Measurements from ENCODE around the gene TMEM250. TPM values are rescaled to one million over a fixed set of nuclear protein-coding genes. Genes with fewer than 3 reads are reported as not detected.
A peak's percentile ranks its signal among the peaks of the same experiment; 100 is the strongest.

The TMEM250 gene
- polyA plus RNA-seq, 1 of the 3 experiments (the other 2 are of a cell fraction): 25.9 TPM

DNA sequence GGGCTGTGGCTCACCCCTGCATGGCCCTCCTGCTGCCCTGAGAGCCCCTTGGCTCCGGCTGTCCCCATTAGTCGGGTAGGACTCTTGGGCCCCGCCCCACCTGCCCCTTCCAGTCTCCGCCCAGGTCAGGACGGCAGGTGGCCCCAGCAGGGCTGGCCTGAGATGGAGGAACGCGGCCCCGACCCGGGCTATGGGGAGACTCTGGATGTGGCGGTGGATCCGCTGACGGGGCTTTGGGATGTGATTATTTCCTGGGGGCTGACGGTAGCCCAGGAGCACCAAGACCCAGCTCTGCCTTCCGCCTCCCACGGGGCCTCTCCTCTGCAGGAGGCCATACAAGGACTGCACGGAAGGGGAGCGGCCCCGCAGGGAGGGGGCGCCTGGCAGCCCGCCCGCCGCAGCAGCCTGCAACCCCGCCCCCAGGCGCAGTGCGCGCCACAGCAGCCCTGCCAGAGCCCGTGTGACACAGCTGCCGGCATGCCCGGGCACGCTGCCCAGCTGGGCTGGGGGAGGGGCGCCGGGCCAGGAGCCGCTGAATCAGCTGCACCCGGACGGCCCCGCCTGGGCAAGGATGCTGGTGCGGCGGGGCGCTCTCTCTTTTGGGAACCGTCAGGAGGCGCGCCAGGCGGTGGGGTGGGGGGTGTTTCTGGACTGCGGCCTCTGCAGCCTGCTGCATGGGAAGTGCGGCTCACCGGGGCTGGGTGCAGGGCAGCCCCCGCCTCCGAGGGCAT is 9.2 kb downstream of the TMEM250 start (continued):
- TF ChIP-seq, protein P1, sequence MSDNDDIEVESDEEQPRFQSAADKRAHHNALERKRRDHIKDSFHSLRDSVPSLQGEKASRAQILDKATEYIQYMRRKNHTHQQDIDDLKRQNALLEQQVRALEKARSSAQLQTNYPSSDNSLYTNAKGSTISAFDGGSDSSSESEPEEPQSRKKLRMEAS (IDR thresholded peaks at IDR 0.05; ENCODE audit: low read depth): peak; percentile 84
- TF ChIP-seq CHD2 (IDR thresholded peaks at IDR 0.05; ENCODE audit: low read length, partially characterized antibody): peak; percentile 95
- TF ChIP-seq, protein P2, sequence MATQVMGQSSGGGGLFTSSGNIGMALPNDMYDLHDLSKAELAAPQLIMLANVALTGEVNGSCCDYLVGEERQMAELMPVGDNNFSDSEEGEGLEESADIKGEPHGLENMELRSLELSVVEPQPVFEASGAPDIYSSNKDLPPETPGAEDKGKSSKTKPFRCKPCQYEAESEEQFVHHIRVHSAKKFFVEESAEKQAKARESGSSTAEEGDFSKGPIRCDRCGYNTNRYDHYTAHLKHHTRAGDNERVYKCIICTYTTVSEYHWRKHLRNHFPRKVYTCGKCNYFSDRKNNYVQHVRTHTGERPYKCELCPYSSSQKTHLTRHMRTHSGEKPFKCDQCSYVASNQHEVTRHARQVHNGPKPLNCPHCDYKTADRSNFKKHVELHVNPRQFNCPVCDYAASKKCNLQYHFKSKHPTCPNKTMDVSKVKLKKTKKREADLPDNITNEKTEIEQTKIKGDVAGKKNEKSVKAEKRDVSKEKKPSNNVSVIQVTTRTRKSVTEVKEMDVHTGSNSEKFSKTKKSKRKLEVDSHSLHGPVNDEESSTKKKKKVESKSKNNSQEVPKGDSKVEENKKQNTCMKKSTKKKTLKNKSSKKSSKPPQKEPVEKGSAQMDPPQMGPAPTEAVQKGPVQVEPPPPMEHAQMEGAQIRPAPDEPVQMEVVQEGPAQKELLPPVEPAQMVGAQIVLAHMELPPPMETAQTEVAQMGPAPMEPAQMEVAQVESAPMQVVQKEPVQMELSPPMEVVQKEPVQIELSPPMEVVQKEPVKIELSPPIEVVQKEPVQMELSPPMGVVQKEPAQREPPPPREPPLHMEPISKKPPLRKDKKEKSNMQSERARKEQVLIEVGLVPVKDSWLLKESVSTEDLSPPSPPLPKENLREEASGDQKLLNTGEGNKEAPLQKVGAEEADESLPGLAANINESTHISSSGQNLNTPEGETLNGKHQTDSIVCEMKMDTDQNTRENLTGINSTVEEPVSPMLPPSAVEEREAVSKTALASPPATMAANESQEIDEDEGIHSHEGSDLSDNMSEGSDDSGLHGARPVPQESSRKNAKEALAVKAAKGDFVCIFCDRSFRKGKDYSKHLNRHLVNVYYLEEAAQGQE (IDR thresholded peaks at IDR 0.05; ENCODE audit: low read depth, low read length): peak; percentile 71
- no peak; the same call in 1 of the 2 replicates for TF ChIP-seq JUND (IDR thresholded peaks at IDR 0.05)
- TF ChIP-seq, protein P3, sequence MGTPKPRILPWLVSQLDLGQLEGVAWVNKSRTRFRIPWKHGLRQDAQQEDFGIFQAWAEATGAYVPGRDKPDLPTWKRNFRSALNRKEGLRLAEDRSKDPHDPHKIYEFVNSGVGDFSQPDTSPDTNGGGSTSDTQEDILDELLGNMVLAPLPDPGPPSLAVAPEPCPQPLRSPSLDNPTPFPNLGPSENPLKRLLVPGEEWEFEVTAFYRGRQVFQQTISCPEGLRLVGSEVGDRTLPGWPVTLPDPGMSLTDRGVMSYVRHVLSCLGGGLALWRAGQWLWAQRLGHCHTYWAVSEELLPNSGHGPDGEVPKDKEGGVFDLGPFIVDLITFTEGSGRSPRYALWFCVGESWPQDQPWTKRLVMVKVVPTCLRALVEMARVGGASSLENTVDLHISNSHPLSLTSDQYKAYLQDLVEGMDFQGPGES (IDR thresholded peaks at IDR 0.05; ENCODE audit: low read depth, low read length): no peak
- TF ChIP-seq MEF2A (IDR thresholded peaks at IDR 0.05; ENCODE audit: borderline replicate concordance, low read depth): no peak

DNA sequence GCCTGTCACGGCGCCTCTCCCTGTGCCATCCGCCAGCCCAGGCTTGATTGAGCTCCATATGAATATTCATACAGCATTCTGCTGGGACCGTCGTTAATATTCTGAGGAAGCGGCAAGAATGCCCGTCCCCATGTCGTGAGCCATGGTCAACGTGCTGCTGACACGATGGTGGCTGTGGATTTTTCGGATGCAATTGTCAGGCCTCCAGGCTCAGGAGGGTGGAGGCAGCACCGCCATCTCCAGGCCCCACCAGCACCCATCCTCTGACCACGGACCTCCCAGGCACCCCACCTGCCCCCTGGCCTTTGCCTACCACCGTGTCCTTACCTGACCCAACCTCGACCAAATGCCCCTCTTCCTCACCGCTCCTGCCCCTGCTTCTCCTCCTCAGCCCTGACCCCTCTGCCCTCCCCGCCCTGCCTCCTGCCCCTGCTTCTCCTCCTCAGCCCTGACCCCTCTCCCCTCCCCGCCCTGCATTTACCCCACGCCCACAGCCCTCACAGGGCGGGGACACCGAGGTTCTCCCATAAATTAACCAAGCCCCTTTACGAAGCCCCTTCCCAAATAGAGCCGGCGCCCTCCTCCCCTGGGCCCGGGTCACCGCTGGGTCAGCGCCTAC is 9.9 kb downstream of the TMEM250 start:
- peak overlapping the region; percentile 76 for H3K4me2 ChIP-seq
- CTCF ChIA-PET: interaction anchor here (1.2 to 1.5 kb wide), 3 partner anchors 13 to 19 kb away, joined by 4 to 5 read pairs (median 4); no protein-coding TSS in a partner anchor
- H3K27ac ChIP-seq (ENCODE audit: low read depth in 2 of 2, low read length in 1 of 2): peak overlapping the region; percentile 36 to 79; a peak in 3 of 4 replicates

More for the DNA sequence above, 9.9 kb downstream of the TMEM250 start:
- WGBS (ENCODE audit: low lambda C conversion rate): 93% methylated on average over 25 of the region's 27 CpGs
- TF ChIP-seq RXRA (IDR thresholded peaks at IDR 0.05; ENCODE audit: borderline replicate concordance, low read depth): no peak
- no peak for TF ChIP-seq EZH2phosphoT487 (IDR thresholded peaks at IDR 0.05; ENCODE audit: borderline replicate concordance, low read depth)
- no peak for TF ChIP-seq FOXM1 (IDR thresholded peaks at IDR 0.05; ENCODE audit: low read depth)
- TF ChIP-seq RCOR1 (IDR thresholded peaks at IDR 0.05; ENCODE audit: low read length): no peak
- TF ChIP-seq, protein P4, sequence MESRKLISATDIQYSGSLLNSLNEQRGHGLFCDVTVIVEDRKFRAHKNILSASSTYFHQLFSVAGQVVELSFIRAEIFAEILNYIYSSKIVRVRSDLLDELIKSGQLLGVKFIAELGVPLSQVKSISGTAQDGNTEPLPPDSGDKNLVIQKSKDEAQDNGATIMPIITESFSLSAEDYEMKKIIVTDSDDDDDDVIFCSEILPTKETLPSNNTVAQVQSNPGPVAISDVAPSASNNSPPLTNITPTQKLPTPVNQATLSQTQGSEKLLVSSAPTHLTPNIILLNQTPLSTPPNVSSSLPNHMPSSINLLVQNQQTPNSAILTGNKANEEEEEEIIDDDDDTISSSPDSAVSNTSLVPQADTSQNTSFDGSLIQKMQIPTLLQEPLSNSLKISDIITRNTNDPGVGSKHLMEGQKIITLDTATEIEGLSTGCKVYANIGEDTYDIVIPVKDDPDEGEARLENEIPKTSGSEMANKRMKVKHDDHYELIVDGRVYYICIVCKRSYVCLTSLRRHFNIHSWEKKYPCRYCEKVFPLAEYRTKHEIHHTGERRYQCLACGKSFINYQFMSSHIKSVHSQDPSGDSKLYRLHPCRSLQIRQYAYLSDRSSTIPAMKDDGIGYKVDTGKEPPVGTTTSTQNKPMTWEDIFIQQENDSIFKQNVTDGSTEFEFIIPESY (IDR thresholded peaks at IDR 0.05; ENCODE audit: borderline replicate concordance, low read depth): no peak
- TF ChIP-seq POLR2AphosphoS5 (IDR thresholded peaks at IDR 0.05; ENCODE audit: low read depth, low read length): no peak
- no peak for TF ChIP-seq TCF12 (IDR thresholded peaks at IDR 0.05)
- TF ChIP-seq RFX5 (IDR thresholded peaks at IDR 0.05; ENCODE audit: low read length): no peak
- TF ChIP-seq, protein P5, sequence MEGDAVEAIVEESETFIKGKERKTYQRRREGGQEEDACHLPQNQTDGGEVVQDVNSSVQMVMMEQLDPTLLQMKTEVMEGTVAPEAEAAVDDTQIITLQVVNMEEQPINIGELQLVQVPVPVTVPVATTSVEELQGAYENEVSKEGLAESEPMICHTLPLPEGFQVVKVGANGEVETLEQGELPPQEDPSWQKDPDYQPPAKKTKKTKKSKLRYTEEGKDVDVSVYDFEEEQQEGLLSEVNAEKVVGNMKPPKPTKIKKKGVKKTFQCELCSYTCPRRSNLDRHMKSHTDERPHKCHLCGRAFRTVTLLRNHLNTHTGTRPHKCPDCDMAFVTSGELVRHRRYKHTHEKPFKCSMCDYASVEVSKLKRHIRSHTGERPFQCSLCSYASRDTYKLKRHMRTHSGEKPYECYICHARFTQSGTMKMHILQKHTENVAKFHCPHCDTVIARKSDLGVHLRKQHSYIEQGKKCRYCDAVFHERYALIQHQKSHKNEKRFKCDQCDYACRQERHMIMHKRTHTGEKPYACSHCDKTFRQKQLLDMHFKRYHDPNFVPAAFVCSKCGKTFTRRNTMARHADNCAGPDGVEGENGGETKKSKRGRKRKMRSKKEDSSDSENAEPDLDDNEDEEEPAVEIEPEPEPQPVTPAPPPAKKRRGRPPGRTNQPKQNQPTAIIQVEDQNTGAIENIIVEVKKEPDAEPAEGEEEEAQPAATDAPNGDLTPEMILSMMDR (IDR thresholded peaks at IDR 0.05): no peak
- H4K20me1 ChIP-seq (ENCODE audit: insufficient read depth): no peaks in the 10 kb centered on the region
- H3K9me2 ChIP-seq: no peaks in the 10 kb centered on the region
- no peak for DNase-seq
- H3K9me3 ChIP-seq: no peaks in the 10 kb centered on the region
- H3K4me3 ChIP-seq (ENCODE audit: low read depth in 2 of 2, low read length in 1 of 2): no peak overlapping the region
- peak overlapping the region; percentile 11; the same call in 1 of the 2 replicates for H3K9ac ChIP-seq
- H3F3A ChIP-seq (replicated peaks; ENCODE audit: insufficient read depth): peaks cover 6% of the 10 kb centered on the region
- H3K4me1 ChIP-seq (ENCODE audit: control insufficient read depth in 1 of 2, insufficient read depth in 2 of 2, low read depth in 1 of 2, low read length in 1 of 2): peaks cover 36 to 53% of the 10 kb centered on the region in 2 experiments; a peak in 3 of 4 replicates
- POLR2A ChIA-PET: interaction anchor here (1.5 kb wide), 1 partner anchor 13 kb away, joined by 6 read pairs; no protein-coding TSS in a partner anchor
- no peaks in the 10 kb centered on the region for H3K79me2 ChIP-seq (ENCODE audit: insufficient read depth)
- no peak overlapping the region for H2AFZ ChIP-seq (ENCODE audit: low read depth)
- H3K36me3 ChIP-seq (replicated peaks in 1 of 2; ENCODE audit: control insufficient read depth in 1 of 2, insufficient read depth in 2 of 2, low read length in 1 of 2): no peaks in the 10 kb centered on the region
- H3K27me3 ChIP-seq (ENCODE audit: insufficient read depth): no peaks in the 10 kb centered on the region

Measured in SK-N-SH (cell line).